ENCODE data around the gene SMIM21.

SMIM21 gene

GRCh38 chr18:75360941-75361340 lies 66.6 kb downstream of the SMIM21 start:
- H3K4me3 ChIP-seq (ENCODE audit: low read depth, low read length): no peak overlapping the region
- no peak for TF ChIP-seq CTCF (IDR thresholded peaks at IDR 0.05; ENCODE audit: low read depth, low read length, missing control alignments)
- no peak for DNase-seq (ENCODE audit: low read depth)

GRCh38 chr18:75360215-75360614 lies 67.3 kb downstream of the SMIM21 start:
- H3K4me3 ChIP-seq (ENCODE audit: low read depth, low read length): no peak overlapping the region
- no peak for DNase-seq (ENCODE audit: low read depth)
- no peak for TF ChIP-seq CTCF (IDR thresholded peaks at IDR 0.05; ENCODE audit: low read depth, low read length, missing control alignments)
